Liver (tissue), 3 donors: ENCODE data around the gene UBFD1.

ENCODE experiments used
- EGR1 ChIP-seq, 2 donors: IDR thresholded peaks; 2 replicates each; pipeline ENCODE4 v1.6.1; 2016 to 2018; ENCODE audit warnings: antibody characterized with exemption in 2 of 2, low read depth in 2 of 2
- HNF4G ChIP-seq: IDR thresholded peaks from 2 replicates; pipeline ENCODE4 v1.6.1; 2016; ENCODE audit warnings: antibody characterized with exemption
- RAD21 ChIP-seq, 2 donors: IDR thresholded peaks; 2 replicates each; pipeline ENCODE4 v1.6.1; 2016; ENCODE audit warnings: antibody characterized with exemption in 2 of 2, mild to moderate bottlenecking in 2 of 2
- REST ChIP-seq: IDR thresholded peaks from 2 replicates; pipeline ENCODE4 v1.6.1; 2016; ENCODE audit warnings: antibody characterized with exemption, mild to moderate bottlenecking
- SP1 ChIP-seq: IDR thresholded peaks from 2 replicates; pipeline ENCODE4 v1.6.1; 2018; ENCODE audit warnings: antibody characterized with exemption, mild to moderate bottlenecking
- TAF1 ChIP-seq: conservative IDR thresholded peaks from 2 replicates; pipeline ENCODE4 v1.6.1; 2016; ENCODE audit warnings: antibody characterized with exemption, mild to moderate bottlenecking
- YY1 ChIP-seq: IDR thresholded peaks from 2 replicates; pipeline ENCODE4 v1.6.1; 2016; ENCODE audit warnings: antibody characterized with exemption, mild to moderate bottlenecking
- ZBTB33 ChIP-seq: IDR thresholded peaks from 2 replicates; pipeline ENCODE4 v1.6.1; 2016; ENCODE audit warnings: antibody characterized with exemption
- TF ChIP-seq, protein P1 (sequence below): fragments of 150-350 bp; IDR thresholded peaks from 2 replicates; pipeline ENCODE4 v1.5.1; 2017; ENCODE audit warnings: improper control_type of control experiment, low read depth, low read length; ENCODE audit not compliant: missing input control
- TF ChIP-seq, protein P2 (sequence below): IDR thresholded peaks from 2 replicates; pipeline ENCODE4 v1.6.1; 2016; ENCODE audit warnings: antibody characterized with exemption
- donor health status: healthy.
- donor health status: healthy.

GRCh38 chr16:23577493-23577892 lies 20.0 kb downstream of the UBFD1 start:
- no peak for TF ChIP-seq RAD21 (IDR thresholded peaks at IDR 0.05)
- TF ChIP-seq, protein P1, sequence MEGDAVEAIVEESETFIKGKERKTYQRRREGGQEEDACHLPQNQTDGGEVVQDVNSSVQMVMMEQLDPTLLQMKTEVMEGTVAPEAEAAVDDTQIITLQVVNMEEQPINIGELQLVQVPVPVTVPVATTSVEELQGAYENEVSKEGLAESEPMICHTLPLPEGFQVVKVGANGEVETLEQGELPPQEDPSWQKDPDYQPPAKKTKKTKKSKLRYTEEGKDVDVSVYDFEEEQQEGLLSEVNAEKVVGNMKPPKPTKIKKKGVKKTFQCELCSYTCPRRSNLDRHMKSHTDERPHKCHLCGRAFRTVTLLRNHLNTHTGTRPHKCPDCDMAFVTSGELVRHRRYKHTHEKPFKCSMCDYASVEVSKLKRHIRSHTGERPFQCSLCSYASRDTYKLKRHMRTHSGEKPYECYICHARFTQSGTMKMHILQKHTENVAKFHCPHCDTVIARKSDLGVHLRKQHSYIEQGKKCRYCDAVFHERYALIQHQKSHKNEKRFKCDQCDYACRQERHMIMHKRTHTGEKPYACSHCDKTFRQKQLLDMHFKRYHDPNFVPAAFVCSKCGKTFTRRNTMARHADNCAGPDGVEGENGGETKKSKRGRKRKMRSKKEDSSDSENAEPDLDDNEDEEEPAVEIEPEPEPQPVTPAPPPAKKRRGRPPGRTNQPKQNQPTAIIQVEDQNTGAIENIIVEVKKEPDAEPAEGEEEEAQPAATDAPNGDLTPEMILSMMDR = no peak
- TF ChIP-seq, protein P2, sequence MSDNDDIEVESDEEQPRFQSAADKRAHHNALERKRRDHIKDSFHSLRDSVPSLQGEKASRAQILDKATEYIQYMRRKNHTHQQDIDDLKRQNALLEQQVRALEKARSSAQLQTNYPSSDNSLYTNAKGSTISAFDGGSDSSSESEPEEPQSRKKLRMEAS = no peak
- TF ChIP-seq ZBTB33 = no peak
- no peak for TF ChIP-seq TAF1
- TF ChIP-seq YY1 = no peak
- no peak for TF ChIP-seq EGR1 (IDR thresholded peaks at IDR 0.05; ENCODE audit: low read depth in 2 of 2)
- TF ChIP-seq REST = no peak
- no peak for TF ChIP-seq HNF4G
- no peak for TF ChIP-seq SP1
